Subcutaneous adipose tissue (tissue), 4 donors: ENCODE results near the gene HLA-DQB2. TPM values are rescaled to one million over a fixed set of nuclear protein-coding genes. Genes with fewer than 3 reads are reported as not detected.

Experiments used
- total RNA-seq, 4 donors: library from RNA; depleted of rRNA; stranded (reverse); fragments of >200 nt; gene quantifications; one replicate each; pipeline ENCODE4 v1.1.0, GENCODE V29; 2016
- TF ChIP-seq, protein P1 (sequence below): fragments of 450-650 bp; IDR thresholded peaks from one replicate; pipeline ENCODE4 v1.5.1; 2016; ENCODE audit warnings: low read depth, mild to moderate bottlenecking, control low read depth, antibody characterized with exemption, moderate library complexity

The HLA-DQB2 gene
- total RNA-seq, 4 donors from 2014 or later: 1.1 to 4.3 (median 3.4) TPM; not detected in 1

DNA sequence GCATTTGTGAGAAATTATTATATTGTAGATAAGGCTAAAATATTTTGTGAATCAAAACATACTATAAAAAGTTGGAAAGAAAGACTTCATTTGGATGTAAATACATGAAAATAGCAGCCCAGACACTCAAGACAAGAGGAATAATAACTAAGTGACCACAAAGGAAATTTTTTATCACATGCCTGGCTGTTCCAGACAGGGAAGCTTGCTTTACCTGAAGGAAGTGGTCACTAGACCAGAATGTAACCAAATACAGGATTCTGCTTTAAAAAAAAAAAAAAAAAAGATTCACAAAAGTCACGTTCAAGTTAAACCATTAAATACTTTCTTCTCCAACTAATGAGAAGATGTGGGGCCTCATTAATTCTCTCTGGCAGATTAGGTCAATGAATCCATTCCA is 9.3 kb upstream of the HLA-DQB2 start:
- TF ChIP-seq, protein P1, sequence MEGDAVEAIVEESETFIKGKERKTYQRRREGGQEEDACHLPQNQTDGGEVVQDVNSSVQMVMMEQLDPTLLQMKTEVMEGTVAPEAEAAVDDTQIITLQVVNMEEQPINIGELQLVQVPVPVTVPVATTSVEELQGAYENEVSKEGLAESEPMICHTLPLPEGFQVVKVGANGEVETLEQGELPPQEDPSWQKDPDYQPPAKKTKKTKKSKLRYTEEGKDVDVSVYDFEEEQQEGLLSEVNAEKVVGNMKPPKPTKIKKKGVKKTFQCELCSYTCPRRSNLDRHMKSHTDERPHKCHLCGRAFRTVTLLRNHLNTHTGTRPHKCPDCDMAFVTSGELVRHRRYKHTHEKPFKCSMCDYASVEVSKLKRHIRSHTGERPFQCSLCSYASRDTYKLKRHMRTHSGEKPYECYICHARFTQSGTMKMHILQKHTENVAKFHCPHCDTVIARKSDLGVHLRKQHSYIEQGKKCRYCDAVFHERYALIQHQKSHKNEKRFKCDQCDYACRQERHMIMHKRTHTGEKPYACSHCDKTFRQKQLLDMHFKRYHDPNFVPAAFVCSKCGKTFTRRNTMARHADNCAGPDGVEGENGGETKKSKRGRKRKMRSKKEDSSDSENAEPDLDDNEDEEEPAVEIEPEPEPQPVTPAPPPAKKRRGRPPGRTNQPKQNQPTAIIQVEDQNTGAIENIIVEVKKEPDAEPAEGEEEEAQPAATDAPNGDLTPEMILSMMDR: no peak

- TF ChIP-seq, protein P1: no peak
Measured at GRCh38 chr6:32764048-32764447, 716 bp upstream of the HLA-DQB2 start.

DNA sequence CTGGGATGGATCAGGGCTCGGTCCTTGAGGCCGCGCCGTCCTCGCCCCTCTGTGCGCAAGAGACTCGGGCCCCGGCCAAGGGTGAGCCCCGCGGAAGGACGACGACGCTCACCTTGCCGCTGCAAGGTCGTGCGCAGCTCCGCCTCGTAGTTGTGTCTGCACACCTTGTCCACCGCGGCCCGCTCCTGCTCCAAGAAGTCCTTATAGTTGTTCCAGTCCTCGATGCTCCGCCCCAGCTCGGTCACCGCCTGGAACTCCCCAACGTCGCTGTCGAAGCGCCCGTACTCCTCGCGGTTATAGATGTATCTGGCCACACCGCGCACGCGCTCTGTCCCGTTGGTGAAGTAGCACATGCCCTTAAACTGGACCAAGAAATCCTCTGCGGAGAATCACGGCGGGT is 1.8 kb downstream of the HLA-DQB2 start:
- TF ChIP-seq, protein P1: no peak

GRCh38 chr6:32761072-32761471 is 2.3 kb downstream of the HLA-DQB2 start:
- TF ChIP-seq, protein P1: no peak

DNA sequence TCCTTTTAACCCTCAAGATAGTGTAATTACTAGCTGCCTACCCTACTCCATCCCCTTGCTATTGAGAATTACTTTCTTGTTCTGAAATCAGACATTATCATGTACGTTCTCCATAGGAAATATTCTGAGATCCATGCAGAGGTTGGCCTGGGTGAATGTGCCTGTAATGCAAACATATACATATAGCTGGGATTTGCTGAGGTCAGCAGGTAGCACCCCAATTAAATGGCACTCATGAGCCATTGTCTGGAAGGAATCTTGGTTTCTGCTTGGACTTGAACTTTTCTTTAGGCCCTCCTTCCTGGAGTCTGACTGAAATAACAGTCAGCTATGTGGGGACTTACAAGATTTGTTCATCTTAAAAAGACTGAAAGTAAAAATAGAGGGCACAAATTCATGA is 3.7 kb downstream of the HLA-DQB2 start:
- TF ChIP-seq, protein P1: no peak

DNA sequence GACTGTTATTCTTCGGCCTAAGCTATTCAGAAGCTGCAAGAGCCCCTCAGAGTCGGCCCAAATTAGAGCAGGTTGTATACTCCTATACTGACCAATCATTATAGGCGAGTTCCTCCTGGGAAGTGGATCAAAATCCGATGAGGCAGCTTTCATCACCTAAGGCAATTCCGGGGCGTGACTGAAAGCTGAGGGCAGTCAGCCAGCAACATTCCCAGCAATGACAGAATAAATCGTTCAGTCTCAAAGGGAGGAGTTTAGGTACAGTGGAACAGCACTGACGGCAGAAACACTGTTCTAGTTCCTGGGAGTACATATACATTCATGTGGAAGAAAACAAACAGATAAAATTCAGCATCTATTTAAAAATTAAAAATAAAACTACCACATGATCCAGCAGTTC is 10.8 kb downstream of the HLA-DQB2 start:
- TF ChIP-seq, protein P1: no peak

- TF ChIP-seq, protein P1: no peak
Measured at GRCh38 chr6:32744776-32745175, 18.6 kb downstream of the HLA-DQB2 start.
